Muscle of leg (tissue), 11 donors: ENCODE data around the gene POFUT2. TPM values are rescaled to one million over a fixed set of nuclear protein-coding genes. Genes with fewer than 3 reads are reported as not detected.

Experiments
- DNase-seq: peaks from one replicate; pipeline ENCODE4 v3.0.0; 2013
- H3K27ac ChIP-seq: one replicate; pipeline ENCODE4 v1.5.1; 2013; ENCODE audit warnings: mild to moderate bottlenecking, low read length, control low read depth
- H3K27me3 ChIP-seq: one replicate; pipeline ENCODE4 v1.6.1; 2013; ENCODE audit warnings: low read length; ENCODE audit not compliant: control insufficient read depth, insufficient read depth
- H3K36me3 ChIP-seq: one replicate; pipeline ENCODE4 v1.6.1; 2013; ENCODE audit warnings: low read length; ENCODE audit not compliant: control insufficient read depth, insufficient read depth
- H3K4me1 ChIP-seq: one replicate; pipeline ENCODE4 v1.6.1; 2013; ENCODE audit warnings: low read length; ENCODE audit not compliant: control insufficient read depth, insufficient read depth
- H3K4me3 ChIP-seq: one replicate; pipeline ENCODE4 v1.5.1; 2013; ENCODE audit warnings: low read length, control low read depth
- H3K9me3 ChIP-seq: replicated peaks from 2 replicates; pipeline ENCODE4 v1.6.1; 2013; ENCODE audit warnings: low read depth, low read length; ENCODE audit not compliant: control insufficient read depth
- WGBS: methylation state at CpG from one replicate; pipeline ENCODE4 v1.1.5; 2013; ENCODE audit warnings: missing lambda C conversion rate; ENCODE audit not compliant: insufficient coverage; 5-methylcytosine and 5-hydroxymethylcytosine counted together
- polyA plus RNA-seq, 8 donors: library from polyadenylated mRNA; unstranded; fragments of 120-200 nt; gene quantifications; one replicate each; pipeline versions ENCODE4 v1.2.1 to v1.2.3, GENCODE V29; 2013; ENCODE audit warnings: inconsistent platforms in 1 of 8, low replicate concordance in 1 of 8; ENCODE audit not compliant: insufficient read length in 8 of 8, insufficient read depth in 1 of 8
- total RNA-seq: library from RNA; stranded (reverse); fragments of 120-200 nt; gene quantifications from one replicate; pipeline ENCODE4 v1.2.4, GENCODE V29; 2013

The POFUT2 gene
- total and polyA plus RNA-seq, 9 donors = 30.8 to 47.3 (median 37.7) TPM

GRCh38 chr21:45262041-45262581, 25.6 kb downstream of the POFUT2 start:
- Histone ChIP-seq H3K27ac (no peak overlapping the region), H3K4me1 (peaks cover 16% of the 10 kb centered on the region), H3K27me3 (peaks cover 18% of the 10 kb centered on the region), H3K36me3 (peaks cover 45% of the 10 kb centered on the region), H3K4me3 (no peak overlapping the region), H3K9me3 (no peaks in the 10 kb centered on the region)
- no peak for DNase-seq
- 93% methylated on average over 6 of the region's 7 CpGs for WGBS

GRCh38 chr21:45261093-45261492, 26.6 kb downstream of the POFUT2 start:
- Histone ChIP-seq H3K36me3 (peaks cover 34% of the 10 kb centered on the region), H3K27me3 (peaks cover 18% of the 10 kb centered on the region), H3K9me3 (no peaks in the 10 kb centered on the region), H3K4me3 (no peak overlapping the region), H3K4me1 (peaks cover 26% of the 10 kb centered on the region), H3K27ac (no peak overlapping the region)
- DNase-seq = no peak
- WGBS = 76% methylated on average over 8 of the region's 10 CpGs

- H3K27me3 ChIP-seq = peaks cover 18% of the 10 kb centered on the region
- peaks cover 28% of the 10 kb centered on the region for H3K4me1 ChIP-seq
- DNase-seq = no peak
- 68% methylated on average over 4 of the region's 5 CpGs for WGBS
- no peak overlapping the region for H3K27ac ChIP-seq
- H3K36me3 ChIP-seq = peaks cover 27% of the 10 kb centered on the region
- H3K9me3 ChIP-seq = no peaks in the 10 kb centered on the region
- H3K4me3 ChIP-seq = no peak overlapping the region
Measured at GRCh38 chr21:45260191-45260825, 27.4 kb downstream of the POFUT2 start.

- 97% methylated on average over 5 of the region's 17 CpGs for WGBS
- H3K9me3 ChIP-seq = no peaks in the 10 kb centered on the region
- H3K27ac ChIP-seq = no peak overlapping the region
- peaks cover 18% of the 10 kb centered on the region for H3K27me3 ChIP-seq
- peaks cover 28% of the 10 kb centered on the region for H3K4me1 ChIP-seq
- no peak for DNase-seq
- no peak overlapping the region for H3K4me3 ChIP-seq
- H3K36me3 ChIP-seq = peaks cover 18% of the 10 kb centered on the region
Measured at GRCh38 chr21:45259206-45259840, 28.4 kb downstream of the POFUT2 start.

GRCh38 chr21:45258466-45258865, 29.2 kb downstream of the POFUT2 start:
- H3K9me3 ChIP-seq = no peaks in the 10 kb centered on the region
- no peak overlapping the region for H3K4me3 ChIP-seq
- no peak overlapping the region for H3K27ac ChIP-seq
- H3K36me3 ChIP-seq = peaks cover 9% of the 10 kb centered on the region
- no peak for DNase-seq
- 25% methylated on average over 17 of the region's 19 CpGs for WGBS
- H3K27me3 ChIP-seq = peaks cover 18% of the 10 kb centered on the region
- peaks cover 28% of the 10 kb centered on the region for H3K4me1 ChIP-seq

GRCh38 chr21:45257673-45258341, 29.9 kb downstream of the POFUT2 start:
- Histone ChIP-seq H3K9me3 (no peaks in the 10 kb centered on the region), H3K27ac (no peak overlapping the region), H3K36me3 (peaks cover 4% of the 10 kb centered on the region), H3K4me3 (no peak overlapping the region), H3K27me3 (peaks cover 18% of the 10 kb centered on the region), H3K4me1 (peaks cover 33% of the 10 kb centered on the region)
- DNase-seq = no peak
- 52% methylated on average over 31 of the region's 40 CpGs for WGBS

- Histone ChIP-seq H3K9me3 (no peaks in the 10 kb centered on the region), H3K4me1 (peaks cover 33% of the 10 kb centered on the region), H3K27ac (no peak overlapping the region), H3K36me3 (peaks cover 4% of the 10 kb centered on the region), H3K4me3 (no peak overlapping the region), H3K27me3 (peaks cover 18% of the 10 kb centered on the region)
- no peak for DNase-seq
- WGBS = 28% methylated on average over 22 of the region's 27 CpGs
Measured at GRCh38 chr21:45256912-45257672, 30.6 kb downstream of the POFUT2 start.

- WGBS = 74% methylated on average over 23 of the region's 31 CpGs
Measured at GRCh38 chr21:45256021-45256911, 31.4 kb downstream of the POFUT2 start.

GRCh38 chr21:45255381-45256020, 32.2 kb downstream of the POFUT2 start:
- Histone ChIP-seq H3K27ac (no peak overlapping the region), H3K36me3 (no peaks in the 10 kb centered on the region), H3K4me1 (peaks cover 33% of the 10 kb centered on the region), H3K27me3 (peaks cover 18% of the 10 kb centered on the region), H3K4me3 (no peak overlapping the region), H3K9me3 (peaks cover 2% of the 10 kb centered on the region)
- DNase-seq = no peak
- WGBS = 96% methylated on average over 9 of the region's 22 CpGs

More at GRCh38 chr21:45256021-45256911, 31.4 kb downstream of the POFUT2 start:
- no peak for DNase-seq
- Histone ChIP-seq H3K27ac (no peak overlapping the region), H3K4me3 (no peak overlapping the region), H3K27me3 (peaks cover 18% of the 10 kb centered on the region), H3K4me1 (peaks cover 33% of the 10 kb centered on the region), H3K9me3 (no peaks in the 10 kb centered on the region), H3K36me3 (no peaks in the 10 kb centered on the region)
